CD4-positive, alpha-beta T cell treated with Interleukin-15 for 4 hours (primary cell): ENCODE measurements around the gene MAGEB4.

Experiments used
- DNase-seq: peaks from one replicate; pipeline ENCODE4 v3.0.0-alpha.2; 2020; ENCODE audit warnings: low spot score

Gene MAGEB4

DNA sequence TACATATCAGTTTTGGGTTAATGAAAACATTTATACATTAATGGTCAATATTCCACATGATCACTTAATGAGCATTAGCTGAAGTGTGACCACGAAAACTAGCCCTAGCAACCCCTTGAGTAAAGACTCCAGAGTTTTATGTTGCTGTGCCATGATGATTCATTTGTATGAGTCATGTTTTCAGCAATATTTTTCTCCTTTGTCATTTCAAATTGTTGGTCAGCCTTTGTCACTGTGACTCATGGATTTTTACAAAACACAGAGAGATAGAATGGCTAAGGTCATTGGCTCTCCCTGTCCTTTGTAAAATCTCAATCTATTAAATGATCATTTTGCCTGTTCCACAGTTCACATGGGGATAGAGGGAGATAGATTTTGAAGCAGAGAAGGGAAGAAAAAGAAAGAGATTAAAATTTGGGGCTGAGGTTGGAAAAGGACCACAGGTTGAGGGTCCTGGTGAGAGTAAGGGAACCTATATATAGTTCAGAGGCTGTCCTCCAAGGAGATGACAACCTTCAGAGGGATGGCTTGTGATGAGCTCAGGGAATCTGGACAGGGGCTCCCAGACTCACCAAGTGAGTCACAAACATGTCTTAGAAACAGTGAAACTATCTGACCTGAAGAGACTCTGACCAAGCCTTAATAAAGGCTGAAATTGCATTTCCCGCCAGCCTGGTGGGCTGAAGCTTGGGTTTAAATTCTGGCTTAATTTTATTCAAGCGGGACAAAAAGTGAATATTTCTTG lies 41.8 kb downstream of the MAGEB4 start:
- no peak for DNase-seq
